GM12878 (cell line): ENCODE measurements around the gene CENPF.

ENCODE experiments used
- CTCF ChIP-seq, 3 experiments: IDR thresholded peaks in 2 of 3; conservative IDR thresholded peaks in 1 of 3; 2 replicates each; pipeline ENCODE4 v1.5.1; 2011; ENCODE audit warnings: low read depth in 3 of 3, low read length in 3 of 3, mild to moderate bottlenecking in 3 of 3, control low read depth in 2 of 3, moderate library complexity in 2 of 3, inconsistent platforms in 1 of 3, mixed read lengths in 1 of 3; ENCODE audit not compliant: control insufficient read depth in 2 of 3, insufficient read depth in 1 of 3; ENCODE audit errors: extremely low read depth in 1 of 3
- RAD51 ChIP-seq: fragments of 450-650 bp; IDR thresholded peaks from 2 replicates; pipeline ENCODE4 v1.6.1; 2016; ENCODE audit warnings: moderate library complexity, mild to moderate bottlenecking, inconsistent platforms
- RELB ChIP-seq: fragments of 450-650 bp; IDR thresholded peaks from 2 replicates; pipeline ENCODE4 v1.6.1; 2017; ENCODE audit warnings: low read depth, mild to moderate bottlenecking, moderate library complexity
- SIX5 ChIP-seq: IDR thresholded peaks from 2 replicates; pipeline ENCODE4 v1.6.1; 2011; ENCODE audit warnings: mild to moderate bottlenecking, low read depth, low read length, moderate library complexity; ENCODE audit not compliant: severe bottlenecking
- SP1 ChIP-seq: IDR thresholded peaks from one replicate; pipeline ENCODE4 v1.6.1; 2011; ENCODE audit warnings: low read depth, low read length

- no peak for TF ChIP-seq CTCF (IDR thresholded peaks at IDR 0.05 in 2 of 3, conservative IDR thresholded peaks at IDR 0.05 in 1 of 3; ENCODE audit: control insufficient read depth in 2 of 3, extremely low read depth in 1 of 3, insufficient read depth in 1 of 3, low read depth in 3 of 3, low read length in 3 of 3)
- no peak for TF ChIP-seq RELB
- TF ChIP-seq SIX5 = no peak
- no peak for TF ChIP-seq SP1
- TF ChIP-seq RAD51 = no peak
Measured at GRCh38 chr1:214634267-214634666, 31.3 kb downstream of the CENPF start.
